ENCODE measurements around the gene PIP5K1C.
A peak's percentile ranks its signal among the peaks of the same experiment; 100 is the strongest.

PIP5K1C gene

DNA sequence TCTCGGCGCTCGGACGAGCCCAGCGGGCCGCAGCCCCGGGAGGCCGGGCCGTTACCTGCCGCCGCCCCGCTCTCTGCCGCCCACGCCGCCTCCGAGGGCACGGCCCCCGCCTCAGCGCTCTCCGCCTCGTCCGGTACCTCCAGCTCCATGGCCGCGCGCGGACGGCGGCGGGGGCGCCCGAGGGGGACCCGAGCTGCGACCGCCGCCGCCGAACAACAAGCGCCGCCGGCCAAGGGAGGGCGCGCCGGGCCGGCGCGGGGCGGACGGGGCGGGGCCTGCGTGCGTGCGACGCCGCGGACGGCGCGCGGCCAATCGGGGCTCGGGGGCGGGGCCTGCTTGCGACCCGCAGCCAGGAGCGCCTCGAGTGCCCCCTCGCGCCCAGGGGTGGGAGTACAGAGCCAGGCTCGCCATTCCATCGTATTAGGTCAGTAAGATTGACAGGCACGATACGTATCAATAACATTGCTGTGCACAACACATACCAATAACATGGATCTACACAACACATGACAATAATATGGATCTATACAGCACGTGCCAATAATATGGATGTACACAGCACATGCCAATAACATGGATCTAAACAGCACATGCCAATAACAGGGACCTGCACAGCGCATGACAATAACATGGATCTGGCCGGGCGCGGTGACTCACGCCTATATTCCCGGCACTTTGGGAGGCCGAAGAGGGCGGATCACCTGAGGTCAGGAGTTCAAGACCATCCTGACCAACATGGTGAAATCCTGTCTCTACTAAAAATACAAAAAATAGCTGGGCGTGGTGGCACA lies at the start of gene PIP5K1C:
PIP5K1C (minus strand) TSS at position 227 of the 791 bp plus-strand sequence; CDS start at position 149, 78 bp downstream.
- peak; percentile 82 for DNase-seq (ENCODE audit: insufficient read length, low spot score)
- peak; percentile 86 for FAIRE-seq

DNA sequence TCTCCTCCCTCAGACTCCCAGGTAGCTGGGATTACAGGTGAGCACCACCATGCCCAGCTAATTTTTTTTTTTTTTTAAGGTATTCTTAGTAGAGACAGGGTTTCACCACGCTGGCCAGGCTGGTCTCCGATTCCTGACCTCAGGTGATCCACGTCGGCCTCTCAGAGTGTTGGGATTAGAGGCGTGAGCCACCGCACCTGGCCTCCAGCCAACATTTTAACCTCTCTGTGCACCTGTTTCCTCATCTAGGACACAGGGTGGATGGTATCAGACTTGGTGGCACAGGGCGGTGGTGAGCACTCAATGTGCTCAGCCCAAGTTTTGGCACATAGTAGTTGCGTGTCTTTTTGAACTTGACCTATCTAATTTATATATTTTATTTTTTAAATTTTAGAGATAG lies 48.7 kb upstream of the PIP5K1C start:
- FAIRE-seq (no peak), DNase-seq (ENCODE audit: insufficient read length, low spot score) (no peak)

DNA sequence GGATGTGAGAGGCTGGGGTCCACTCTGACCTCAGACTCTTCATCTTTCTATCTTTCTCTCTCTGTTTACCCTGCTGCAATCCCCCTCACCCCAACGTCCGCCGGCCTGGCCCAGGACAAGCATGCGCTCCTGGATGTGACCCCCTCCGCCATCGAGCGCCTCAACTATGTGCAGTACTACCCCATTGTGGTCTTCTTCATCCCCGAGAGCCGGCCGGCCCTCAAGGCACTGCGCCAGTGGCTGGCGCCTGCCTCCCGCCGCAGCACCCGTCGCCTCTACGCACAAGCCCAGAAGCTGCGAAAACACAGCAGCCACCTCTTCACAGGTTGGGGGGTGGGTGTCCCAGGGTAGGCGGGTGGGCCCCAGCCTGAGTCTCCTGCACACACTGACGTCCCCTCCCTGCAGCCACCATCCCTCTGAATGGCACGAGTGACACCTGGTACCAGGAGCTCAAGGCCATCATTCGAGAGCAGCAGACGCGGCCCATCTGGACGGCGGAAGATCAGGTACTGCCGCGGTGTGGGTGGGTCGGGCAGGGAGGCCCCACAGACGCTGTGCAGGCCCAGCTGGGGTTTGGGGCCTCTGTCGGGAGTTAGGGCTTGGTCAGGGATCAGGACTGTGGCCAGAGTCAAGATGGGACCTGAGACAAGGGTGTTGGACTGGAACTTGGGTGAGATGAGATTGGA lies 46.2 kb upstream of the PIP5K1C start:
- no peak for DNase-seq (ENCODE audit: insufficient read length, low spot score)
- no peak for FAIRE-seq

DNA sequence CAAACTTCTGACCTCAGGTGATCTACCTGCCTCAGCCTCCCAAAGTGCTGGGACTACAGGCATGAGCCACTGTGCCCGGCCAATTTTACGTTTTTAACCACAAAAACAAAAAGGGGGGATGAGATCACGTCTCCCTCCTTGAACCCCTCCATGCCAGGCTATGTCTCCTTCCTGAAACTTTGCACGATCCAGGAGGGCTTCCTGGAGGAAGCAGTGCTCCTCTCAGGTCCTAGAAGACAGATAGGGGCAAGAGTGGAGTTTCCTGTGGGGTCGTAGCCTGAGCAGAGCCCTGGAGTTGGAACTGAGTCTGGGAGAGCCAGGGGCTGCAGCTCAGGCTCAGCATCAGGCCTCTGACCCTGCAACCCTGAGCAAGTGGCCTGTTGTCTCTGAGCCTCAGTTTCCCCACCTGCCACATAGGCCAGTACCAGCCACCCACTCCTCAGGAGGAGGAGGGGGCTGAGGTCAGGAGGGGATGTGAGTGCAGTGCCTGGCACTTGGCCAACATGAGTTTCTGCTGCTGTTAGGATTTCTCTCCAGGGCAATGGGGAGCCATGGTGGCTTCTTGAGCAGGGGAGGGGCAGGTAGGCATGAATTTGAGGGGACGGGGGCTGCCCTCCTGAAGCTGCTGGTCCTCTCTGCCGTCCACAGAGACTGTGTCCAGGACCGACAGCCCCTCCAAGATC lies 45.2 kb upstream of the PIP5K1C start:
- DNase-seq (ENCODE audit: insufficient read length, low spot score) = no peak
- no peak for FAIRE-seq

- FAIRE-seq = no peak
- DNase-seq (ENCODE audit: insufficient read length, low spot score) = no peak
Measured at GRCh38 chr19:3743486-3743885, 43.2 kb upstream of the PIP5K1C start.

DNA sequence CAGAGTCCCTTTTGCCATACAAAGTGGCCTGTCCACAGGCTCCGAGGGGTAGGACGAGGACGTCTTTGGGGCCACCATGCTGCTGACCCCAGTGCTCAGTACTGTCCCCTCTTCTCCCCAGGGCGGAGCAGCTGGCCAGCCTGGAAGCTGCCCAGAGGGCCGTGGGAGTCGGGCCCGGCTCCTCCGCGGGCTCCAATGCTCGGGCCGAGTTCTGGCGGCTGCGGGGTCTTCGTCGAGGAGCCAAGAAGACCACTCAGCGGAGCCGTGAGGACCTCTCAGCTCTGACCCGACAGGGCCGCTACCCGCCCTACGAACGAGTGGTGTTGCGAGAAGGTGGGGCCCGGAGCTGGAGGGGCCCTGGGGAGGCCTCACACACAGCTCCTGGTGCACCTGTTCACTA lies 40.2 kb upstream of the PIP5K1C start:
- DNase-seq (ENCODE audit: insufficient read length, low spot score) (no peak), FAIRE-seq (no peak)

DNA sequence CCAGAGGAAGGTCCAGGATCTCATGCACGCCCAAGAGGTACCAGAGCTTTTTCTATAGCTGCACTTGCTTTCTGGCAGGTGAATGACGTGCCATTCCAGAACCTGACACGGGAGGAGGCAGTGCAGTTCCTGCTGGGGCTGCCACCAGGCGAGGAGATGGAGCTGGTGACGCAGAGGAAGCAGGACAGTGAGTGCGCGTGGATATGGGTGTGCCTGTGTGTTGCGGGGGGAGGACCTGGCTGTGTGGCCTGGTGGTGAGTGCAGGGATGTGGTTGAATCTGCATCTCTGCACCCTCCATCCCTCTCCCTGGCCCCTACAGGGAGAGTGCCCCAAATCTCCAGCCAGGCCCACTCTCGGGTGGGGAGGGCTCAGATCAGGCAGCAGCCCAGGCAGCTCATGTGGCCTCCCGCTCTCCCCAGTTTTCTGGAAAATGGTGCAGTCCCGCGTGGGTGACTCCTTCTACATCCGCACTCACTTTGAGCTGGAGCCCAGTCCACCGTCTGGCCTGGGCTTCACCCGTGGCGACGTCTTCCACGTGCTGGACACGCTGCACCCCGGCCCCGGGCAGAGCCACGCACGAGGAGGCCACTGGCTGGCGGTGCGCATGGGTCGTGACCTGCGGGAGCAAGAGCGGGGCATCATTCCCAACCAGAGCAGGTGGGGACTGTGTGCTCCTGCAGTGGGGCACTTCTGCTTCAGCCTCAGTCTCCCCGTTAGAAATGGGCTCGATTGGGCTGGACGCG lies 38.4 kb upstream of the PIP5K1C start:
- DNase-seq (ENCODE audit: insufficient read length, low spot score) = no peak
- no peak for FAIRE-seq

GRCh38 chr19:3737487-3738205 lies 37.4 kb upstream of the PIP5K1C start:
- FAIRE-seq (no peak), DNase-seq (ENCODE audit: insufficient read length, low spot score) (no peak)

GRCh38 chr19:3736106-3736724 lies 35.9 kb upstream of the PIP5K1C start:
- FAIRE-seq = no peak
- DNase-seq (ENCODE audit: insufficient read length, low spot score) = no peak

DNA sequence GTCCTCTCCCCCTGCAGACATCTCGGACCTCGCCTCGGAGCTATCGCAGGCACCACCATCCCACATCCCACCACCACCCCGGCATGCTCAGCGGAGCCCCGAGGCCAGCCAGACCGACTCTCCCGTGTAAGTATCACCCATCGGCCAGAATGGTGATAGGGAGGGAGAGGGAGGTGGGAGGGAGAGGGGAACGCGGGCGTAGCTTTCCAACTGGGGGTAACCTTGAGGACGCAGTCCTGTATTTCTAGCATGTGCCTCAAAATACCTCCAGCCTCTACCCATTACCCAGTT lies 34.0 kb upstream of the PIP5K1C start:
- FAIRE-seq (no peak), DNase-seq (ENCODE audit: insufficient read length, low spot score) (no peak)

- FAIRE-seq (no peak), DNase-seq (ENCODE audit: insufficient read length, low spot score) (no peak)
Measured at GRCh38 chr19:3733549-3734309, 33.5 kb upstream of the PIP5K1C start.

DNA sequence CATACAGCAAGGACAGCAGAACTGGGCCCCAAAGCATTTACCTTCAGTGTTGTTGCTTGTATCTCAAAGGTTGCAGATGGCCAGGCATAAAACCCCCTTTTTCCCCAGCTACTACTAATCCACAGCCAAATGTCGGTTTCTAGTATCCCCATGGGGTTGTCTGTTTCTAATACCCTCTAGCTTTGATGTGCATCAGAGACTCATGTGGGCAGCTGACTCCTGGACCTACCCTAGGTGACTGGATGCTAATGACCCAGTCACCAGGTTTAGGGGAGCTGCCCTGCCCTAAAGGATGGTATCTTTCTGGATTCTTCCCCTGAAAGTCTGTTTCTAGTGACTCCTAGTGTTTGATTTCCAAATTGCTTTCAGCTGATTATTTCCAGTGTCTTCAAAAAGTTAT lies 31.8 kb upstream of the PIP5K1C start:
- FAIRE-seq (no peak), DNase-seq (ENCODE audit: insufficient read length, low spot score) (no peak)

GRCh38 chr19:3730457-3730958 lies 30.2 kb upstream of the PIP5K1C start:
- no peak for FAIRE-seq

DNA sequence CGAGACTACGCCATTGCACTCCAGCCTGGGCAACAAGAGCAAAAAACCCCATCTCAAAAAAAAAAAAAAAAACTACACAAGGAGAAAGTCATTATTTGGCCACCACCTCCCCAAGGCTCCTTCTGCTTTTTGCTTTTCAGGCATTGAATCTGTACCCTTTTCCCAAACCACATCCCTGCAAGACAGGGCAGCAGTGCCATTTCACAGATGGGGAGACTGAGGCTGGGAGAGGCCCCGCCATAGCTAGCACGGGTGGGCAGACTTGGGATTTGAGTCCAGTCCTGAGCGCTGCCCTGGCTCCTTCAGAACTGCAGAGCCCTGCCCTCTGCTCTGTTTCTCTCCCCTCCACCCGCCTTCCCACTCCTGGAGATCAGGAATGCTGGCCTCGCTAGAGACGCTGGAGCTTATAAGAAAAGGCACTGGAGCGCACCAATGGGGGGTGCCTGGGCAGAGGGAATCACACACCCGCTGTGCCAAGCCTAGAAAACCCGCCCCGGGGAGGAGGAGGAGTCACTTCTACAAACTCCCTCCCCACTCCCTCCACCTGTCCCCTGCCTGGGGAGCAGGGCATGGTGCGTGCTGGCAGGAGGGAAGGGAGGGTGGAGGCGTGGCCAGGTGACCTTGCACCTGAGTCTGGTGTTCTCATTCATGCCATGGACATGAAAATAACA lies 25.5 kb upstream of the PIP5K1C start:
- DNase-seq (ENCODE audit: insufficient read length, low spot score) = no peak
- FAIRE-seq = no peak

More at GRCh38 chr19:3730457-3730958, 30.2 kb upstream of the PIP5K1C start:
- DNase-seq (ENCODE audit: insufficient read length, low spot score) = no peak

DNA sequence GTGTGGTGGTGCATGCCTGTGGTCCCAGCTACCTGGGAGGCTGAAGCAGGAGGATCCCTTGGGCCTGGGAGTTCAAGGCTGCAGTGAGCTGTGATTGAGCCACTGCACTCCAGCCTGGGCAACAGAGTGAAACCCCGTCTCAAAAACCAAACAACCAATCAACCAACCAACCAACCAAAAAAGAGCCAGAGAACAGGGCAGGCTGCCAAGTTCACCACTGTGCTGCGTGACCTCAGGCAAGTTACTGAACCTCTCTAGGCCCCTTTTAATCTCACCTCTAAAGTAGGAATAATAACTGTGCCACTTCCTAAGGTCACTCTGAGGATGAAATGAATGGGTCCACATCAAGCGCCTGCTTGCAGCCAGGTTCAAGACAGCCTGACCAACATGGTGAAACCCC lies 24.9 kb upstream of the PIP5K1C start:
- FAIRE-seq = no peak

GRCh38 chr19:3723883-3724282 lies 23.6 kb upstream of the PIP5K1C start:
- DNase-seq (ENCODE audit: insufficient read length, low spot score) (no peak), FAIRE-seq (no peak)

More for the DNA sequence above, 24.9 kb upstream of the PIP5K1C start:
- no peak for DNase-seq (ENCODE audit: insufficient read length, low spot score)

GRCh38 chr19:3723110-3723488 lies 22.8 kb upstream of the PIP5K1C start:
- no peak for DNase-seq (ENCODE audit: insufficient read length, low spot score)
- no peak for FAIRE-seq

GRCh38 chr19:3722443-3723109 lies 22.3 kb upstream of the PIP5K1C start:
- no peak for DNase-seq (ENCODE audit: insufficient read length, low spot score)
- no peak for FAIRE-seq
